Measurements from ENCODE around the gene RNF151. TPM values are rescaled to one million over a fixed set of nuclear protein-coding genes. Genes with fewer than 3 reads are reported as not detected.
A peak's percentile ranks its signal among the peaks of the same experiment; 100 is the strongest.
"Not testable (repeated sequence)": the region's sequence is repeated elsewhere in the genome, so short reads cannot be mapped to it uniquely, and the experiment has no call there.

Gene RNF151
- total RNA-seq, 1 donor from 2014 or later = not detected

DNA sequence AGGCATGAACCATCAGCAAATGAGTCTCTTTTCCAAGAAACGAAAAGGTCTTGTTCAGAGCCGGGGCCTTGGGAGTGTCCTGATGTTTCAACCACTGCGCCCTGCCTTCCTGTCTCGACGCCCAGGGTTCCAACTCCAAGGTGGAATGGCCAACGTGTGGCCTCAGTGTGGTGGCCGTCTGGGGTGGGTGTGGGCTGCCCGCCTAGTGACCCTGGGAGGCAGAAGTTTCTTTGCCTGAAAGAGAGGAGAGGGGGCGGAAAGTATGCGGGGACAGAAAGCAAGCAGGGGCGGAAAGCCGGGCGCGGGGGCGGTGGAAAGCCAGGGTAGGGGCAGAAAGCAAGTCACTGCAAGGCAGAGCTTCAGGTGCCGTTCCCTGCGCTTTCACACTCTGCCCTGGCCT lies 27.7 kb upstream of the RNF151 start:
- no peak for DNase-seq (ENCODE audit: low read depth in 2 of 2)

DNA sequence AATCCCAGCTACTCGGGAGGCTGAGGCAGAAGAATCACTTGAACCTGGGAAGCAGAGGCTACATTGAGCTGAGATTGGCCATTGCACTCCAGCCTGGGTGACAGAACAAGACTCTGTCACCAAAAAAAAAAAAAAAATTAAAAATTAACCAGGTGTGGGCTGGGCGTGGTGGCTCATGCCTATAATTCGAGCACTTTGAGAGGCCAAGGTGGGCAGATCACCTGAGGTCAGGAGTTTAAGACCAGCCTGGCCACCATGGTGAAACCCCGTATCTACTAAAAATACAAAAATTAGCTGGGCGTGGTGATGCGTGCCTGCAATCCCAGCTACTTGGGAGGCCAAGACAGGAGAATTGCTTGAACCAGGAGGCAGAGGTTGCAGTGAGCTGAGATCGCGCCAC lies 26.8 kb upstream of the RNF151 start:
- DNase-seq (ENCODE audit: low read depth in 2 of 2) = not testable (repeated sequence)

DNA sequence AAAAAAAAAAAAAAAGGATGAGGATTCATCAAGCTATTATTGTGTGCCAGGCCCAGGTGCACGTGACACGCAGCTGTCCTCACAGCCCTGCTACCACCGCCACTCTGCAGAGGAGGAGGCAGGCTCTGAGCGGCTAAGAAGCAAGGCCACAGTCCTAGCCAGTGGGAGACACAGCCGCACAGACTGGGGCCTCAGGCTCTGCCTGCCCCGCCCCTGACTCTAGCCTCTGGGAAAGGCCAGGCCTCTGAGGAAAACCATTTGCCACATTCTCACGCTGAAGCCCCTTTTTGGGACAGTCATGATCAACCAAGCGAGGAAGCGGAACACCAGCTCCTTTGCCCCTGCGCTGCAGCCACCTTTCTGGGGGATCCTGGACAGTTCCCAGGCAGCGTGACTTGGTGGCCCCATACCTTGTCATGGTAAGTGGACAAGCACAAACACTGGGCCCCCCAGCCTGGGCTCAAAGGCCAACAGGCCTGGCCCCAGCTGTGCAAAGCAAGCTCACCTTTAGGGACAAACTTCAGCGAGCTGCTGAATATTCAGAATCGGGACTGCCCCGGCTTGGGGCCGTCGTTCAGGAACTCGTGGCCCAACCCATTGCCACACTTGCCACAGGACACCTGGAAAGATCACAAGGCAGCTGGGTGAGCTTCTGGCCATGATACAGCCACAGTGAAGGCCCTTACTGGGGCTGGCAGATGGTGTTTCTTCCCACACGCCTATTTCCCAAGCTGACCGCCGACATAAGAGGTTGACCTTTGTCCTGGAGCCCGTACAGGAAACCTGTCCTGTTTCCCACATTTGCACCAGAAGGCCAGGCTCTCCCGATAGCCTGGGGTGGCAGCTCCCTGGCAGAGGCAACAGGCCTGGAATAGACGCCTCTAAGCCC lies 26.1 kb upstream of the RNF151 start:
- DNase-seq (ENCODE audit: low read depth in 2 of 2) = no peak

DNA sequence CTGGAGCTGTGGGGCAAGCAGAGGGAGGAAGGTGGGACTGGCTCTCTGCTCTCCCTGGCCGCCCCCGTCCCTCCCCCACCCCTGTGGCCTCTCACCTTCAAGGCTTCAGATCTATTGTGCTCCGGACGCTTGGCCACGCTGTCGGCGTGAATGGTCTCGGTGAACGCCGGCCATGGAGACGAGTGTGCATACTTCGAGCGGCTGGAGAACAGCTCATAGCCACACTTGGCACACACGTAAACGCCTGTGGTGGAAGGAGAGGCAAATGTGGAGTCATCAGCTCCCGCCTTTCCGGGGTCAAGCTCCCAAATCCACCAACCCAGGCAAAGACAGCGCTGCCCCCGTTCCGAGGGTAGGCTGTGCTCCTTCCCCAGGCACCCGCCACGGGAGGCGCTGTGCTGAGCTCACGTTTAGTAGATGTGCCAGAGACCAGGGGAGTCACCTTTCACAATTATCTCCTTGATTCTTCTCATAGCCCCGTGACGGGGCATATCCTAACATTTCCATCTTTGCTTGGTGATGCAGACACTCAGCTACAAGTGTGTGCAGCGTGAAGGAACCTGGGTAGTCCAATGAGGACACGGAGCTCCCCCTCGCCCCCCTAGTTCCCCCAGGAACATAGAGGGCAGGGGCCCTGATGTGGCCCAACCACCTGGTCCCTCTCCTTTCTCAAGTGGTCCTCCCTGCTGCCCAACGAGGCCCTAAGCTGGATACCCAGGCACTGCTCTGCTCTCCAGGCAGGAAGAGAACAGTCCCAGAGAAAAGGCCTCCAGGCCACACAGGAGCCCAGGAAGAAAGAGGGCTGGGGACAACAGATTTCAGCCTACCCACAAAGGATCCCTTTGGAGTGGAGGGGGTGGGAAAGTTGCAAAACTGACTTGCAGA lies 25.3 kb upstream of the RNF151 start:
- DNase-seq (ENCODE audit: low read depth in 2 of 2) = no peak

DNA sequence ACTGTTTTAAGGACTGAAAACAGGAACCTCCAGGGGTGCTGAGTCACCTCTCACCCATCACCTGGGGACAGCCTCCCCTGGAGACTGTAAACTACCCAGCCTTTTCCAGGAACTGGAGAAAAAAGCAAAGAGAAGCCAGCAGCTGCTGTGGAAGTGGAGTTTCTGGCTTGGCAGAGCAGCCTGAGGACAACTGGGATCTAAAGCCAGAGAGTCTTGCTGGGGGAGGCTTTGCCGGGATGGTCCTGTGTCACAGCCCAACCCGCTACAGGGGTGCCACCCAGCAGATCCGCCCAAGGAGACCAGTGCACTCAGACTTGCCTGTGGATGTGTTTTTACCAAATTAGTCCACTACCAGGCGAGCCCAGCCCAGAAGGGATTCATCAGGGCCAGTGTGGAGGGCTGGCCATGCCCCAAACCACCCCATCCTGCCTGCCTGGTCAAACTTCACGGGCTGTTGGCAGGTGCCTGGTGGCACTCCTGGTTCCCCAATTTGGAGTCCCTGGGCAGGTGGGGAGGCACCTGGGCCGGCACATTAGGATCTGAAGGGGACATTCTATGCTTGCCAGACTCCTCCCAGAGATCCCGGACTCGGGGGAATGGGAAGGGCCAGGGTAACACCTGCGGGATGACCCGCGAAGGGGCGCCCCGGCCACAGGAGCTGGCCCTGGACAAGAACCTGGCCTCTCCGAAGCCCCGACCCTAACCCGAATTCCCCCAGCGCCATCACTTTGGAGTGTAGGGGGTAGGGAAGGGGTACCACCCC lies 24.4 kb upstream of the RNF151 start:
- DNase-seq (ENCODE audit: low read depth in 2 of 2) = no peak

DNA sequence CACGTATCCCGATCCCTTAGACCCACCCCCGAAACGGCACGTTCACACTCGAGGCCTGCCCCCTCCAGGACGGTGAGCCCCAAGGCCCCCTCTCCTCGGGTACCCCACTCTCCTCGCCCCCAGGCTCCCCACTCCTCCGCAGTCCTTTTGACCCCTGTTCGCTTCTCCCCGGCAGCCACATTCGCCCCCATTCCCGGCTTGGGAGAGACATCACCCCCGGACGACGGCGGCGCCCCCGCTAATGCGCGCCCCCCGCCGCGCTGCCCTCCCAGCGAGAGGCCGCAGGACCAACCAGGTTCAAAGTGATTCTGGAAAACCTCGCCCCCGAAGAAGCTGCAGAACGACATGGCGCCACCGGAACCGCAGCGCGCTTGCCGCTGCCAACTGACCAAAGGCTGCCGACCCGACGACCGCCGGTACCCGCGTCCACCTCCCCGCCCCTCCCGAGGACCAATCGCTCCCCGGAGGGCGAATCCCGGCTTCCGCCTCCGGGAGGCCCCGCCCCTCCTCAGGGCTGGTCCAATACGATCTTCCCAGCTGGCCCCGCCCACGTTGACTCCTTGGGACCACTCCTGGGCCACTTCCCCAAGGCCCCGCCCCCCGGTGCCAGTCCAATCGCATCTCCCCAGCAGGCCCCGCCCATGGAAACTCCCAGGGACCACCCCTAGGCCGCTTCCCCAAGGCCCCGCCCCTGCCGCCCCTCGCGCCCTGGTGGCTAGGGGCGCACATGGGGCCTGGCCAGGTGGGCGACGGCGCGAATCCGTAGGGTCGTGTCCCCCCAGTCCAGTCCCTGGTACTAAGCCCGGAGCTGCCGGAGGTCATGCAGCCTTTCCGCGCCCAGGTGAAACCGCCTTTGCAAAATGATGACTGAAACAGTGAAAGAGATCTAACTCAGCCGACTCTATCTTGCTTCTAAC lies 23.6 kb upstream of the RNF151 start, which contains the start of gene MSRB1:
Gene MSRB1 (minus strand): TSS at position 390 of the 917 bp plus-strand sequence. CDS start 43 bp downstream, at position 347.
- peak; percentile 93 to 99 for DNase-seq (ENCODE audit: low read depth in 2 of 2)

DNA sequence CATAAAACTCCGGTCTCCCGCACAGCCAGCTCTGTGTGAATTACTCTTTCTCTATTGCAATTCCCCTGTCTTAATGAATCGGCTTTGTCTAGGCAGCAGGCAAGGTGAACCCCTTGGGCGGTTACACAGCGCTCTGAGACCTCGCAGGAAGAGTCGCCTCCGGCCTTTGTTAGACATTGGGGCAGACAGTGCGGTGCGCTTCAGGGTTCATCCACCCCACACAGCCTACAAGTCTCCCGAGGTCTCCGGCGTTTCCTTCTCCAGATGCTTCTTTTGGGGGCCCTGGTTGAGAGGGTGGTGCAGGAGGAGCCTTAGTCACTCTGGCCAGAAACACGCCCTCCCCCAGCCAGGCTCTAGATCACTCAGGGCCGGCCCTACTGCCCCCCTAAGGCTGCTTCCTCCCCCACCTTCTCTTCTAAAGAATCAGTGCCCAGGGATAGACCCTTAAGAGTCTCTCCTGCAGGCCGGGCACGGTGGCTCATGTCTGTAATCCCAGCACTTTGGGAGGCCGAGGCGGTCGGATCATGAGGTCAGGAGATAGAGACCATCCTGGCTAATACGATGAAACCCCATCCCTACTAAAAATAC lies 21.9 kb upstream of the RNF151 start:
- no peak for DNase-seq (ENCODE audit: low read depth in 2 of 2)

DNA sequence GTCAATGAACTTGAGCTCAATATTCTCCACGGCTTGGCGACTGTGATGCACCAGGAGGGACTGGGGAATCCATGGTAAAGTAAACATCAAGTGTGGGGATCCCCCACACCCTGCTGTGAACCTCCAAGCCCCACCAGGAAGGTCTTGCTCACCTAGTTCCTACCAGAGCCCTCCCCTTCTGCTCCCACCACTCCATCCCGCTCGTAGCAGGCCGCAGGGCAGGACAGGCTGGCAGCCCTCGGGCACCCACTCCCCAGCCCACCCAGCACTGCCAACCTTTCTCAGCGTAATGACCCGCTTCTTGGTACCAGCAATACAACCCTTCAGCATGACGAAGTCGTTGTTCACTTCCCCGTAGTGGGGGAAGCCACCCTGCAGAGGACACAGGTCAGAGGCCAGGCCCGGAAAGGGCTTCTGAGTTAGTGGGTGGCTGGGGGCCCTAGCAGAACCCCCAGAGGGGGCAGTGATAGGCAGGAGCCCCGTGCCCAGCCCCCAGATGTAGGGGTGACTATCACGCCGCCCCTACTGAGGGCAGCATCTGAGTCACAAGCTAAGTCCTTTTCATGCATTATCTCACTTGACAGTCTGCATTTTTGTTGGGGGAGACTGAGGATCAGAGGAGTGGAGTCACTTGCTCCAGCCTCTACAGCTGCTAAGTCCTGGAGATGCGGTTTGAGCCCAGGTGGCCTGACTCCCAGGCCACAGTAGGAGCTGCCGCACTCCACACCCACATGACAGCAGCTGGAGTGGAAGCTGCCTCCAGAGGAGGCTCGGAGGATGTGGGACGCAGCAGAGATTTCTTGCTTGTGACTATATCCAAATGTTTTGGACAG lies 20.9 kb upstream of the RNF151 start:
- no peak for DNase-seq (ENCODE audit: low read depth in 2 of 2)

DNA sequence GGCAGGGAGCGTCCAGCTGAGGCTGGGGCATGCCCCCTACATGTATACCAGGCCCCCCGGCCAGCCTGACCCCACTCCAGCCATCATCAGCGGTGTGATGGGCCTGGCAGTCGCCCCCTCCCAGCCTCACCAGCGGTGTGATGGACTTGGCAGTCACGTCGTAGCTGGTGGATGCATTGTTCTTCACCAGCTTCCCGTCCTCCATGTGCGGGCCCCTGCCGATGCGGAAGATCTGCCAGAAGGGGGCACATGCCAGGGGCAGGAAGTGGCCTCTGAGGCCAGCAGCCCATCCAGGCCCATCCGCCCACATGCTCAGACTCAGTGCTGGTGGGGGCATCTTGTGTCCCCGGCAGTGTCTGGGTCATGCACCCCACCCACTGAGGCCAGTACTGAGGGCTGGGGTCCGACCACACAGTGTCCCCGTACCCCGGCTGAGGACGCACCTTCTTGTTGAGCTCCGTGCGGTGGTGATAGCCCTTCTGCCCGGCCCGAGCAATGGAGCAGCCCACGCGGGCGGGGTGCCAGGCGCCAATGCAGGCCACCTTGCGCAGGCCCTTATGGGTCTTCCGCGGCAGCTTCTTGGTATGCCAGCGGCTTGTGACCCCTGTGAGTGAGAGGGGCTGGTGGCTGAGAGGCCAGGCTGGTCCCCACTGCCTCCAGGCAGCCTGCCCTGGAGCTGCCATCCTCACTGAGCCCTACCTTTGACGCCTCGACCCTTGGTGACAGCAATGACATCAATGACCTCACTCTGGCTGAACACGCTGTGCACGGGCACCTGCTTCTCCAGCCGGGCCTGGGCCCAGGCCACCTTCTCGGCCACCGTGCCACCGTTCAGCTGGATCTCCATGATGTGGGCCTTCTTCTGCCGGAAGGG lies 19.9 kb upstream of the RNF151 start:
- no peak for DNase-seq (ENCODE audit: low read depth in 2 of 2)

DNA sequence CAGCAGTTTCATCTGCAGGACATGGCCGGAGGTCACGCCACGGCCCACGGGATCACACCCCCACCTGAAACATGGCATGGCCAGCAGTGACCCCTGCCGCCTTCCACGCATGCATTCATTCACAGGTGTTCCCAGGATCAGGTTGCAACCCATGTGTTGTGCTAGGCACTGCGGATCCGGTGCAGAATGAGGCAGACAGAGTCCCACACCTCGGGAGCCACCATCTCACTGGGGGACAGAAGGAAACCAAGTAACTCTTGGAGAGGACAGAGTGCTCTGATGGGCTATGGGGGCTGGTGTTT lies 19.3 kb upstream of the RNF151 start:
- no peak for DNase-seq (ENCODE audit: low read depth in 2 of 2)

DNA sequence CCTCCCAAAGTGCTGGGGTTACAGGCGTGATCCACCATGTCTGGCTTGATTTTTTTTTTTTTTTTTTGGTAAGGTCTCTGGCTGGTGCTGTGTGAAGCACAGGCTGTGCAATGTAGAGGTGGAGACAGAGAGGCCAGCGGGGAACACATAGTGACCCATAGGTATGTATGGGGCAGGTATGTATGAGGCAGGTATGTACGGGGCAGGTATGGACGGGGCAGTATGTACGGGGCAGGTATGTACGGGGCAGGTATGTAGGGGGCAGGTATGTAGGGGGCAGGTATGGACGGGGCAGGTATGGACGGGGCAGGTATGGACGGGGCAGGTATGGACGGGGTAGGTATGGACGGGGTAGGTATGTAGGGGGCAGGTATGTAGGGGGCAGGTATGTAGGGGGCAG lies 17.1 kb upstream of the RNF151 start:
- no peak for DNase-seq (ENCODE audit: low read depth in 2 of 2)

DNA sequence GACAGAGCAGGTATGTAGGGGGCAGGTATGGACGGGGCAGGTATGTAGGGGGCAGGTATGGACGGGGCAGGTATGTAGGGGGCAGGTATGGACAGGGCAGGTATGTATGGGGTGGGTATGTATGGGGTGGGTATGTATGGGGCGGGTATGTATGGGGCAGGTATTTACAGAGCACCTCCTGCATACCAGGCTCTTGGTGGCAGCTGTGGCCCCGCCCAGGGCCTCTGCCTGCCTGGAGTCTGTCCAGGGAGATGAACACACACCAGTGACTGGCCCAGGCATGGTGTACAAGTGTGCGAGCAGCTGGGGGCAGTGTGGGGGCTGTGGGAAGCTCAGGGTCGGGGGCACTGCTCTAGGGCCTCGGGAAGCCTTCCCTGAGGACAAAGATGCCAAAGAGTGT lies 16.6 kb upstream of the RNF151 start:
- DNase-seq (ENCODE audit: low read depth in 2 of 2) = no peak

DNA sequence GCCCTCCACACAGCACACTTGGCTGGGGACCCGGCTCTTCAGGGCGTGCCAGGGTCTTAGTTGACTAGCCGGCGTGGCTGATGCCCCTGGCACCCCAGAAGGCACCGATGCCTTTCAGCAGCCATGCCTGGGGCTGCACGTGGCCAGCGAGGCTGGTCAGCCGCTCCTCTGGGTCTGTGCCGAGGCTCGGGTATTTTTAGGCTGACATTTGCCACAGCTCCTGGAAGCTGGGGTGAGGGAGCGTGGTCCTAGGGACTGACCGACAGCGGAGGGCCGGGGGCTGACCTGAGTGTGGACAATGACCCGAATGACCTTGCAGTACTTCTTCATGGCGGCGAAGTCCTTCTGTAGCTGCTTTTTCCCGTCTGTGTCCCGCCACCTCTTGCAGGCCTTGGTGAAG lies 16.1 kb upstream of the RNF151 start:
- no peak for DNase-seq (ENCODE audit: low read depth in 2 of 2)

DNA sequence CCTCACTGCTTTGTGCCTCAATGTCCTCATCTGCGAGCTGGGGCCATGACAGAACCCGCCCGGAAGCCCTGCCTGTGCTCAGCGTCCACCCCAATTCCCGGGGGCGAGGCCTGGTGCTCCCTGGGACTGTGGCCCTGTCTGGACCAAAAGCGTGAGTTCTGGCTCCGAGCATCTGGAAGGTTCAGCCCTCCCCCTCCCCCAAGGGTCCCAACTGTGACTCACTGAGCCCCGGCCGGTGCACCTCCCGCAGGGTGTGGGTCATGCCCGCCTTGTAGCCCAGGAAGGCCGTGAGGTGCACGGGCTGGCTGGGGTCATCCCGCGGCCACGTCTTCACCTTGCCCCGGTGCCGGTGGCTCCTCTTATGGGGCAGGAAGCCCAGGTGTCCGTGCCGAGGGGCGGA lies 12.9 kb upstream of the RNF151 start:
- DNase-seq (ENCODE audit: low read depth in 2 of 2) = no peak

DNA sequence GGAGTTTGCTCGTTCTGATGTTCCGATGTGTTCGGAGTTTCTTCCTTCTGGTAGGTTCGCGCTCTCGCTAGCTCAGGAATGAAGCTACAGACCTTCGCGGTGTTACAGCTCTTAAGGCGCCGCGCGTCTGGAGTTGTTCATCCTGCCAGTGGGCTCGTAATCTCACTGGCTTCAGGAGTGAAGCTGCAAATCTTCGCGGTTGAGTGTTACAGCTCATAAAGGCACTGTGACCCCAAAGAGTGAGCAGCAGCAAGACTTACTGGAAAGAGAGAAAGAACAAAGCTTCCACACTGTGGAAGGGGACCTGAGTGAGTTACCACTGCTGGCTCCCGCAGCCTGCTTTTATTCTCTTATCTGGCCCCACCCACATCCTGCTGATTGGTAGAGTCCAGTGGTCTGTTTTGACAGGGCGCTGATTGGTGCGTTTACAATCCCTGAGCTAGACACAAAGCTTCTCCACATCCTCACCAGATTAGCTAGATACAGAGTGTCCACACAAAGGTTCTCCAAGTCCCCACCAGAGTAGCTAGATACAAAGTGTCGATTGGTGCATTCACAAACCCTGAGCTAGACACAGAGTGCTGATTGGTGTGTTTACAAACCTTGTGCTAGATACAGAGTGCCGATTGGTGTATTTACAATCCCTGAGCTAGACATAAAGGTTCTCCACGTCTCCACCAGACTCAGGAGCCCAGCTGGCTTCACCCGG lies 9.1 kb upstream of the RNF151 start:
- not testable (repeated sequence) for DNase-seq (ENCODE audit: low read depth in 2 of 2)

DNA sequence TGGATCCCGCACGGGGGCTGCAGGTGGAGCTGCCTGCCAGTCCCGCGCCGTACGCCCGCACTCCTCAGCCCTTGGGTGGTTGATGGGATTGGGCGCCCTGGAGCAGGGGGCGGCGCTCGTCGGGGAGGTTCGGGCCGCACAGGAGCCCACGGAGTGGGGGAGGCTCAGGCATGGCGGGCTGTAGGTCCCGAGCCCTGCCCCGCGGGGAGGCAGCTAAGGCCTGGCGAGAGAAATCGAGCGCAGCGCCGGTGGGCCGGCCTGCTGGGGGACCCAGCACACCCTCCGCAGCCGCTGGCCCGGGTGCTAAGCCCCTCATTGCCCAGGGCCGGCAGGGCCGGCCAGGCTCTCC lies 8.5 kb upstream of the RNF151 start:
- not testable (repeated sequence) for DNase-seq (ENCODE audit: low read depth in 2 of 2)

DNA sequence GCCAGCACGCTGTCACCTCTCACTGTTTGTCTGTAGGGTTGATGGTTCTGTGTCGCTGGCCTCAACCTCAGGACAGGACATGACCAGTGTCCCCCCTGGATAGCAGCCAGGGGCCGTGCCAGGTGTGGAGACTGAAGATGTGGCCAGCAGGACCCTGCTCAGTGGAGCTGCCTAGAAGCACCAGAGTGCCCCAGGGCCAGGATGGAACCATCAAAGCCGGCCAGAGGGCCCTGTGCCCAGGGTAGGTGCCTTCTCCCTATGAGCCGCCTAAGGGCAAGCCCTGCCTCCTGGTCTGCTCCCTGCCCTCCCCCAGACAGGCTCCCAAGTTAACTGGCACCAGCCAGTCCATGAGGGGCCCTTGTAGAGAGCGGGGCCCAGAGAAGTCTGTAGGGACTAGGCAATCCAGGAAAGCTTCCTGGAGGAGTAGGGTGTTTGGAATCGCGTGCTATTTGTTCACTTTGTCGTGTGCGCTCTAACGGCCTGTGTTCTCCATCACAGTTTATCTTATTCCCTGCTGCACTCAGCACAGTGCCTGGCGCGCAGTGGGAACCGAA lies 7.9 kb upstream of the RNF151 start:
- DNase-seq (ENCODE audit: low read depth in 2 of 2) = no peak
